ENCODE measurements around the gene TPK1.
"Not testable (repeated sequence)": the region's sequence is repeated elsewhere in the genome, so short reads cannot be mapped to it uniquely, and the experiment has no call there.

Gene TPK1

GRCh38 chr7:144817001-144817400 is 18.9 kb downstream of the TPK1 start:
- no peak for DNase-seq (ENCODE audit: low read depth in 1 of 2, low spot score in 1 of 2)
- TF ChIP-seq JUND (IDR thresholded peaks at IDR 0.05; ENCODE audit: low read depth), result no peak
- in situ Hi-C loops (cut with HindIII; ENCODE audit: low pct_unique_long_range_greater_than_20kb, low sequenced_read_pairs), result no loop called here

GRCh38 chr7:144814299-144814698 is 21.6 kb downstream of the TPK1 start:
- TF ChIP-seq JUND (IDR thresholded peaks at IDR 0.05; ENCODE audit: low read depth), result no peak
- DNase-seq (ENCODE audit: low read depth in 1 of 2, low spot score in 1 of 2), result no peak
- in situ Hi-C loops (cut with HindIII; ENCODE audit: low pct_unique_long_range_greater_than_20kb, low sequenced_read_pairs), result no loop called here

GRCh38 chr7:144812379-144813283 is 23.2 kb downstream of the TPK1 start:
- in situ Hi-C loops (cut with HindIII; ENCODE audit: low pct_unique_long_range_greater_than_20kb, low sequenced_read_pairs), result no loop called here
- no peak for TF ChIP-seq JUND (IDR thresholded peaks at IDR 0.05; ENCODE audit: low read depth)
- DNase-seq (ENCODE audit: low read depth in 1 of 2, low spot score in 1 of 2), result no peak

GRCh38 chr7:144805627-144806239 is 30.1 kb downstream of the TPK1 start:
- DNase-seq (ENCODE audit: low read depth in 1 of 2, low spot score in 1 of 2), result no peak

GRCh38 chr7:144800678-144801436 is 35.0 kb downstream of the TPK1 start:
- in situ Hi-C loops (cut with HindIII; ENCODE audit: low pct_unique_long_range_greater_than_20kb, low sequenced_read_pairs); DNase-seq (ENCODE audit: low read depth in 1 of 2, low spot score in 1 of 2): not testable (repeated sequence)

More at GRCh38 chr7:144805627-144806239, 30.1 kb downstream of the TPK1 start:
- in situ Hi-C loops (cut with HindIII; ENCODE audit: low pct_unique_long_range_greater_than_20kb, low sequenced_read_pairs), result no loop called here
- TF ChIP-seq JUND (IDR thresholded peaks at IDR 0.05; ENCODE audit: low read depth), result no peak

GRCh38 chr7:144796919-144797318 is 38.9 kb downstream of the TPK1 start:
- in situ Hi-C loops (cut with HindIII; ENCODE audit: low pct_unique_long_range_greater_than_20kb, low sequenced_read_pairs), result no loop called here
- peak in 1 of 2 experiments; percentile 39 for DNase-seq (ENCODE audit: low read depth in 1 of 2, low spot score in 1 of 2)
- TF ChIP-seq JUND (IDR thresholded peaks at IDR 0.05; ENCODE audit: low read depth), result no peak

- no peak for DNase-seq (ENCODE audit: low read depth in 1 of 2, low spot score in 1 of 2)
- TF ChIP-seq JUND (IDR thresholded peaks at IDR 0.05; ENCODE audit: low read depth), result no peak
- in situ Hi-C loops (cut with HindIII; ENCODE audit: low pct_unique_long_range_greater_than_20kb, low sequenced_read_pairs), result no loop called here
Observed at GRCh38 chr7:144792050-144792449, 43.8 kb downstream of the TPK1 start.

GRCh38 chr7:144791488-144791887 is 44.4 kb downstream of the TPK1 start:
- DNase-seq (ENCODE audit: low read depth in 1 of 2, low spot score in 1 of 2), result no peak
- TF ChIP-seq JUND (IDR thresholded peaks at IDR 0.05; ENCODE audit: low read depth), result no peak

GRCh38 chr7:144787127-144787526 is 48.7 kb downstream of the TPK1 start:
- peak in 1 of 2 experiments; percentile 57 for DNase-seq (ENCODE audit: low read depth in 1 of 2, low spot score in 1 of 2)
- no peak for TF ChIP-seq JUND (IDR thresholded peaks at IDR 0.05; ENCODE audit: low read depth)
- in situ Hi-C loops (cut with HindIII; ENCODE audit: low pct_unique_long_range_greater_than_20kb, low sequenced_read_pairs), result no loop called here

More at GRCh38 chr7:144791488-144791887, 44.4 kb downstream of the TPK1 start:
- in situ Hi-C loops (cut with HindIII; ENCODE audit: low pct_unique_long_range_greater_than_20kb, low sequenced_read_pairs), result no loop called here

- in situ Hi-C loops (cut with HindIII; ENCODE audit: low pct_unique_long_range_greater_than_20kb, low sequenced_read_pairs), result no loop called here
- TF ChIP-seq JUND (IDR thresholded peaks at IDR 0.05; ENCODE audit: low read depth), result no peak
- DNase-seq (ENCODE audit: low read depth in 1 of 2, low spot score in 1 of 2), result no peak
Observed at GRCh38 chr7:144786522-144786921, 49.3 kb downstream of the TPK1 start.

- no peak for TF ChIP-seq JUND (IDR thresholded peaks at IDR 0.05; ENCODE audit: low read depth)
- DNase-seq (ENCODE audit: low read depth in 1 of 2, low spot score in 1 of 2), result no peak
- in situ Hi-C loops (cut with HindIII; ENCODE audit: low pct_unique_long_range_greater_than_20kb, low sequenced_read_pairs), result no loop called here
Observed at GRCh38 chr7:144786079-144786478, 49.8 kb downstream of the TPK1 start.

- TF ChIP-seq JUND (IDR thresholded peaks at IDR 0.05; ENCODE audit: low read depth), result no peak
- in situ Hi-C loops (cut with HindIII; ENCODE audit: low pct_unique_long_range_greater_than_20kb, low sequenced_read_pairs), result no loop called here
- DNase-seq (ENCODE audit: low read depth in 1 of 2, low spot score in 1 of 2), result no peak
Observed at GRCh38 chr7:144785521-144785920, 50.3 kb downstream of the TPK1 start.

GRCh38 chr7:144784943-144785342 is 50.9 kb downstream of the TPK1 start:
- no peak for TF ChIP-seq JUND (IDR thresholded peaks at IDR 0.05; ENCODE audit: low read depth)
- in situ Hi-C loops (cut with HindIII; ENCODE audit: low pct_unique_long_range_greater_than_20kb, low sequenced_read_pairs), result no loop called here
- no peak for DNase-seq (ENCODE audit: low read depth in 1 of 2, low spot score in 1 of 2)

Data from T47D (cell line).